Measurements from ENCODE around the gene ZNF611. TPM values are rescaled to one million over a fixed set of nuclear protein-coding genes. Genes with fewer than 3 reads are reported as not detected.

Gene ZNF611
- total and polyA plus RNA-seq, 9 of the 15 experiments (the other 6 are each of a cell fraction or from before 2014, with no cell fraction given) = 3.7 to 29.6 (median 12.8) TPM

GRCh38 chr19:52665529-52665928 lies 69.3 kb downstream of the ZNF611 start (continued):
- TF ChIP-seq SMAD4 (CRISPR knock-in tag; conservative IDR thresholded peaks at IDR 0.05) (peak; percentile 37; the same call in 1 of the 2 replicates), SNIP1 (IDR thresholded peaks at IDR 0.05; ENCODE audit: low read depth) (no peak), CBX5 (IDR thresholded peaks at IDR 0.05; ENCODE audit: borderline replicate concordance, low read depth) (no peak), JUND (IDR thresholded peaks at IDR 0.05; ENCODE audit: borderline replicate concordance, low read depth, low read length) (peak; percentile 73), JUND (tag; IDR thresholded peaks at IDR 0.05; ENCODE audit: borderline replicate concordance, low read depth, low read length) (peak; percentile 13; the same call in 1 of the 3 replicates), VEZF1 (CRISPR knock-in tag; IDR thresholded peaks at IDR 0.05) (no peak), MAFG (tag; conservative IDR thresholded peaks at IDR 0.05) (peak; percentile 72), HNRNPL (IDR thresholded peaks at IDR 0.05; ENCODE audit: low read depth, low read length) (no peak), SUPT5H (IDR thresholded peaks at IDR 0.05) (no peak), ZNF197 (CRISPR knock-in tag; IDR thresholded peaks at IDR 0.05; ENCODE audit: low read depth) (no peak), FOS (IDR thresholded peaks at IDR 0.05; ENCODE audit: extremely low read depth, insufficient read length) (peak; percentile 4), HMG20B (CRISPR knock-in tag; IDR thresholded peaks at IDR 0.05) (no peak), USF2 (CRISPR knock-in tag; IDR thresholded peaks at IDR 0.05) (no peak), JUN (IDR thresholded peaks at IDR 0.05; ENCODE audit: borderline replicate concordance, low read depth, low read length) (peak; percentile 42; the same call in 1 of the 2 replicates), JUN (CRISPR knock-in tag; IDR thresholded peaks at IDR 0.05; ENCODE audit: borderline replicate concordance) (no peak), ARID1B (IDR thresholded peaks at IDR 0.05) (peak; percentile 54), SREBF1 (IDR thresholded peaks at IDR 0.05; ENCODE audit: borderline replicate concordance, low read depth, low read length) (no peak), NBN (IDR thresholded peaks at IDR 0.05; ENCODE audit: low read depth) (no peak), BCOR (IDR thresholded peaks at IDR 0.05) (no peak), NKRF (IDR thresholded peaks at IDR 0.05; ENCODE audit: borderline replicate concordance) (no peak), STAT5B (CRISPR knock-in tag; IDR thresholded peaks at IDR 0.05) (no peak), FOXA3 (CRISPR knock-in tag; conservative IDR thresholded peaks at IDR 0.05 in 1 of 2, IDR thresholded peaks at IDR 0.05 in 1 of 2) (no peak), E2F6 (IDR thresholded peaks at IDR 0.05; ENCODE audit: borderline replicate concordance in 1 of 2, extremely low read depth in 1 of 2, insufficient read depth in 1 of 2, insufficient read length in 1 of 2, low read depth in 1 of 2, low read length in 1 of 2, poor library complexity in 1 of 2, severe bottlenecking in 1 of 2) (peak in 1 of 2 experiments; percentile 70)

All from K562 (cell line).